Measurements from ENCODE around the gene KIN. TPM values are rescaled to one million over a fixed set of nuclear protein-coding genes. Genes with fewer than 3 reads are reported as not detected.
A peak's percentile ranks its signal among the peaks of the same experiment; 100 is the strongest.

KIN gene
- total RNA-seq = 10 to 100 TPM; 10.9 to 11.6 TPM

- H3K9ac ChIP-seq (ENCODE audit: low read depth in 2 of 2, low read length in 2 of 2) = peak within 1 kb of the TSS; percentile 95 to 97
- H3K36me3 ChIP-seq = no peaks in the 10 kb centered on the region
- no peak for TF ChIP-seq CTCF (IDR thresholded peaks at IDR 0.05)
- peak; percentile 98 for DNase-seq
- intact Hi-C loops (cut with DNase I) = loop anchor here (2.0 kb wide), 1 partner anchor 27 kb away; no protein-coding TSS in a partner anchor
- H3K27ac ChIP-seq = peak within 1 kb of the TSS; percentile 60
- no peaks in the 10 kb centered on the region for H3K9me3 ChIP-seq
- no peaks in the 10 kb centered on the region for H3K27me3 ChIP-seq
- peak within 1 kb of the TSS; percentile 95 for H3K4me3 ChIP-seq
- peaks cover 26% of the 10 kb centered on the region for H3K4me1 ChIP-seq
Observed at GRCh38 chr10:7787857-7788638, at the start of gene KIN, which contains the start of gene ATP5F1C. KIN (minus strand) TSS chr10:7787993; CDS start chr10:7787933, 60 bp downstream. ATP5F1C (plus strand) TSS chr10:7788177; CDS start chr10:7788208, 31 bp downstream.

GRCh38 chr10:7836571-7836970, 48.8 kb upstream of the KIN start:
- DNase-seq = no peak
- Histone ChIP-seq H3K27ac (no peak overlapping the region), H3K9me3 (no peaks in the 10 kb centered on the region), H3K4me3 (no peak overlapping the region), H3K4me1 (no peaks in the 10 kb centered on the region), H3K27me3 (no peaks in the 10 kb centered on the region), H3K36me3 (no peaks in the 10 kb centered on the region), H3K9ac (ENCODE audit: low read depth in 2 of 2, low read length in 2 of 2) (no peak overlapping the region)
- intact Hi-C loops (cut with DNase I) = no loop called here
- TF ChIP-seq CTCF (IDR thresholded peaks at IDR 0.05) = no peak

- H3K9ac ChIP-seq (ENCODE audit: low read depth in 2 of 2, low read length in 2 of 2) = no peak overlapping the region
- no peaks in the 10 kb centered on the region for H3K27me3 ChIP-seq
- no peaks in the 10 kb centered on the region for H3K9me3 ChIP-seq
- no peak overlapping the region for H3K27ac ChIP-seq
- no peak for DNase-seq
- intact Hi-C loops (cut with DNase I) = no loop called here
- H3K4me3 ChIP-seq = no peak overlapping the region
- TF ChIP-seq CTCF (IDR thresholded peaks at IDR 0.05) = no peak
- no peaks in the 10 kb centered on the region for H3K4me1 ChIP-seq
- no peaks in the 10 kb centered on the region for H3K36me3 ChIP-seq
Observed at GRCh38 chr10:7834262-7834661, 46.5 kb upstream of the KIN start.

GRCh38 chr10:7833210-7833609, 45.4 kb upstream of the KIN start:
- Histone ChIP-seq H3K27me3 (no peaks in the 10 kb centered on the region), H3K36me3 (no peaks in the 10 kb centered on the region), H3K9ac (ENCODE audit: low read depth in 2 of 2, low read length in 2 of 2) (no peak overlapping the region), H3K9me3 (no peaks in the 10 kb centered on the region), H3K4me1 (no peaks in the 10 kb centered on the region), H3K27ac (no peak overlapping the region), H3K4me3 (no peak overlapping the region)
- no peak for TF ChIP-seq CTCF (IDR thresholded peaks at IDR 0.05)
- intact Hi-C loops (cut with DNase I) = no loop called here
- DNase-seq = no peak

- Histone ChIP-seq H3K9ac (ENCODE audit: low read depth in 2 of 2, low read length in 2 of 2) (no peak overlapping the region), H3K27ac (no peak overlapping the region), H3K27me3 (no peaks in the 10 kb centered on the region), H3K4me1 (no peaks in the 10 kb centered on the region), H3K4me3 (no peak overlapping the region), H3K9me3 (no peaks in the 10 kb centered on the region), H3K36me3 (no peaks in the 10 kb centered on the region)
- intact Hi-C loops (cut with DNase I) = no loop called here
- no peak for TF ChIP-seq CTCF (IDR thresholded peaks at IDR 0.05)
- no peak for DNase-seq
Observed at GRCh38 chr10:7832060-7832459, 44.3 kb upstream of the KIN start.
